Adipocyte (in vitro differentiated cells): ENCODE results near the gene SEL1L3.
"Not testable (repeated sequence)": the region's sequence is repeated elsewhere in the genome, so short reads cannot be mapped to it uniquely, and the experiment has no call there.

Source experiments
- DNase-seq: peaks from one replicate; pipeline ENCODE4 v3.0.0-alpha.2; 2015; ENCODE audit warnings: low read depth
- H3K27me3 ChIP-seq: replicated peaks from 2 replicates; pipeline ENCODE4 v1.7.0; 2013; ENCODE audit warnings: mild to moderate bottlenecking, low read length, moderate library complexity; ENCODE audit not compliant: control insufficient read depth, insufficient read depth
- H3K36me3 ChIP-seq: 2 replicates; pipeline ENCODE4 v1.7.0; 2013; ENCODE audit warnings: low read length, mild to moderate bottlenecking, moderate library complexity; ENCODE audit not compliant: control insufficient read depth, insufficient read depth, severe bottlenecking
- H3K4me1 ChIP-seq: 2 replicates; pipeline ENCODE4 v1.7.0; 2013; ENCODE audit warnings: mild to moderate bottlenecking, low read length, moderate library complexity; ENCODE audit not compliant: control insufficient read depth, insufficient read depth
- H3K4me3 ChIP-seq: 2 replicates; pipeline ENCODE4 v1.7.0; 2013; ENCODE audit warnings: mild to moderate bottlenecking, low read length, moderate library complexity
- H3K9ac ChIP-seq: 2 replicates; pipeline ENCODE4 v1.7.0; 2013; ENCODE audit warnings: mild to moderate bottlenecking, low read length, moderate library complexity
- H3K9me3 ChIP-seq: 2 replicates; pipeline ENCODE4 v1.7.0; 2013; ENCODE audit warnings: mild to moderate bottlenecking, low read length, moderate library complexity; ENCODE audit not compliant: control insufficient read depth

The SEL1L3 gene

GRCh38 chr4:25878676-25879075, 15.9 kb upstream of the SEL1L3 start:
- Histone ChIP-seq H3K9ac (no peak overlapping the region), H3K9me3 (no peaks in the 10 kb centered on the region), H3K4me1 (peaks cover 10% of the 10 kb centered on the region), H3K27me3 (no peaks in the 10 kb centered on the region), H3K4me3 (no peak overlapping the region), H3K36me3 (no peaks in the 10 kb centered on the region)
- DNase-seq, result no peak

GRCh38 chr4:25875281-25875745, 12.5 kb upstream of the SEL1L3 start:
- Histone ChIP-seq H3K4me3 (no peak overlapping the region), H3K9me3 (no peaks in the 10 kb centered on the region), H3K27me3 (no peaks in the 10 kb centered on the region), H3K9ac (no peak overlapping the region), H3K4me1 (peaks cover 3% of the 10 kb centered on the region), H3K36me3 (no peaks in the 10 kb centered on the region)
- DNase-seq, result no peak

GRCh38 chr4:25874655-25875054, 11.9 kb upstream of the SEL1L3 start:
- Histone ChIP-seq H3K36me3 (no peaks in the 10 kb centered on the region), H3K9me3 (no peaks in the 10 kb centered on the region), H3K4me1 (no peaks in the 10 kb centered on the region), H3K27me3 (no peaks in the 10 kb centered on the region), H3K9ac (no peak overlapping the region), H3K4me3 (no peak overlapping the region)
- no peak for DNase-seq

- Histone ChIP-seq H3K9ac (no peak overlapping the region), H3K36me3 (no peaks in the 10 kb centered on the region), H3K9me3 (no peaks in the 10 kb centered on the region), H3K4me3 (no peak overlapping the region), H3K4me1 (no peaks in the 10 kb centered on the region), H3K27me3 (no peaks in the 10 kb centered on the region)
- no peak for DNase-seq
Observed at GRCh38 chr4:25873632-25874129, 10.9 kb upstream of the SEL1L3 start.

- Histone ChIP-seq H3K9ac (no peak overlapping the region), H3K4me1 (no peaks in the 10 kb centered on the region), H3K9me3 (no peaks in the 10 kb centered on the region), H3K36me3 (no peaks in the 10 kb centered on the region), H3K4me3 (no peak overlapping the region), H3K27me3 (no peaks in the 10 kb centered on the region)
- DNase-seq, result no peak
Observed at GRCh38 chr4:25872851-25873631, 10.3 kb upstream of the SEL1L3 start.

GRCh38 chr4:25870081-25870480, 7.3 kb upstream of the SEL1L3 start:
- Histone ChIP-seq H3K4me1 (no peaks in the 10 kb centered on the region), H3K27me3 (no peaks in the 10 kb centered on the region), H3K36me3 (no peaks in the 10 kb centered on the region), H3K9ac (no peak overlapping the region), H3K9me3 (no peaks in the 10 kb centered on the region), H3K4me3 (no peak overlapping the region)
- no peak for DNase-seq

GRCh38 chr4:25867781-25868294, 5.0 kb upstream of the SEL1L3 start:
- Histone ChIP-seq H3K4me3 (no peak overlapping the region), H3K9ac (no peak overlapping the region)
- no peak for DNase-seq

GRCh38 chr4:25866401-25866800, 3.6 kb upstream of the SEL1L3 start:
- DNase-seq, H3K4me1 ChIP-seq, H3K9me3 ChIP-seq, H3K36me3 ChIP-seq, H3K27me3 ChIP-seq, H3K4me3 ChIP-seq, H3K9ac ChIP-seq: not testable (repeated sequence)

More at GRCh38 chr4:25867781-25868294, 5.0 kb upstream of the SEL1L3 start:
- Histone ChIP-seq H3K27me3 (peaks cover 3% of the 10 kb centered on the region), H3K4me1 (no peaks in the 10 kb centered on the region), H3K9me3 (no peaks in the 10 kb centered on the region), H3K36me3 (no peaks in the 10 kb centered on the region)

GRCh38 chr4:25865586-25865985, 2.8 kb upstream of the SEL1L3 start:
- Histone ChIP-seq H3K4me1 (peaks cover 14% of the 10 kb centered on the region), H3K27me3 (peaks cover 3% of the 10 kb centered on the region), H3K4me3 (no peak overlapping the region), H3K36me3 (no peaks in the 10 kb centered on the region), H3K9ac (no peak overlapping the region), H3K9me3 (no peaks in the 10 kb centered on the region)
- DNase-seq, result no peak

- Histone ChIP-seq H3K4me3 (no peak overlapping the region), H3K36me3 (no peaks in the 10 kb centered on the region), H3K27me3 (peaks cover 3% of the 10 kb centered on the region), H3K4me1 (peaks cover 21% of the 10 kb centered on the region), H3K9me3 (no peaks in the 10 kb centered on the region), H3K9ac (no peak overlapping the region)
- no peak for DNase-seq
Observed at GRCh38 chr4:25863831-25864418, 1.1 kb upstream of the SEL1L3 start.

GRCh38 chr4:25863347-25863784, 578 bp upstream of the SEL1L3 start:
- DNase-seq, result no peak
- H3K27me3 ChIP-seq, result peaks cover 3% of the 10 kb centered on the region

More at GRCh38 chr4:25863347-25863784, 578 bp upstream of the SEL1L3 start:
- Histone ChIP-seq H3K9me3 (no peaks in the 10 kb centered on the region), H3K4me3 (no peak overlapping the region), H3K4me1 (peaks cover 23% of the 10 kb centered on the region), H3K36me3 (no peaks in the 10 kb centered on the region), H3K9ac (no peak overlapping the region)
